OCI-LY1 (cell line): Measurements from ENCODE around the gene MECP2.

Experiments
- H2AFZ ChIP-seq: fragments of 200-600 bp; sonication (generic), shearing (Covaris generic); 2 replicates; pipeline ENCODE4 v1.6.0; 2014; ENCODE audit warnings: antibody characterized with exemption, mild to moderate bottlenecking, low read length
- H3F3A ChIP-seq: fragments of 200-600 bp; sonication (generic), shearing (Covaris generic); 2 replicates; pipeline ENCODE4 v1.6.0; 2014; ENCODE audit warnings: mild to moderate bottlenecking, antibody characterized with exemption, low read length, moderate library complexity; ENCODE audit not compliant: insufficient read depth
- H3K27ac ChIP-seq: fragments of 200-600 bp; sonication (generic); 2 replicates; pipeline ENCODE4 v1.5.1; 2014; ENCODE audit warnings: low read length, mixed run types, mild to moderate bottlenecking, low read depth; ENCODE audit not compliant: poor library complexity, severe bottlenecking
- H3K27me3 ChIP-seq: fragments of 200-600 bp; sonication (generic); 2 replicates; pipeline ENCODE4 v1.6.0; 2014; ENCODE audit warnings: antibody characterized with exemption, mild to moderate bottlenecking, low read length, moderate library complexity; ENCODE audit not compliant: insufficient read depth
- H3K36me3 ChIP-seq: fragments of 200-600 bp; sonication (generic); 2 replicates; pipeline ENCODE4 v1.6.1; 2014; ENCODE audit warnings: mild to moderate bottlenecking, antibody characterized with exemption, low read length, moderate library complexity, mixed read lengths; ENCODE audit not compliant: insufficient read depth
- H3K4me1 ChIP-seq: fragments of 200-600 bp; sonication (generic); 2 replicates; pipeline ENCODE4 v1.5.1; 2014; ENCODE audit warnings: mild to moderate bottlenecking, low read length, moderate library complexity; ENCODE audit not compliant: insufficient read depth, severe bottlenecking
- H3K4me2 ChIP-seq: fragments of 200-600 bp; sonication (generic), shearing (Covaris generic); 2 replicates; pipeline ENCODE4 v1.6.1; 2014; ENCODE audit warnings: low read length
- H3K4me3 ChIP-seq: fragments of 200-600 bp; sonication (generic); 2 replicates; pipeline ENCODE4 v1.5.1; 2014; ENCODE audit warnings: low read length, low read depth, mild to moderate bottlenecking, mixed read lengths; ENCODE audit not compliant: poor library complexity, severe bottlenecking
- H3K79me2 ChIP-seq: fragments of 200-600 bp; shearing (Covaris generic); 2 replicates; pipeline ENCODE4 v1.6.1; 2016; ENCODE audit warnings: mixed run types, low read length, mixed read lengths; ENCODE audit not compliant: insufficient read depth
- H3K9ac ChIP-seq: fragments of 200-600 bp; sonication (generic), shearing (Covaris generic); 2 replicates; pipeline ENCODE4 v1.6.1; 2014; ENCODE audit warnings: mild to moderate bottlenecking, low read length, mixed read lengths
- H3K9me2 ChIP-seq: fragments of 200-600 bp; sonication (generic), shearing (Covaris generic); 2 replicates; pipeline ENCODE4 v1.6.1; 2014; ENCODE audit warnings: low read depth, mild to moderate bottlenecking, low read length, mixed read lengths
- H3K9me3 ChIP-seq: fragments of 200-600 bp; shearing (Covaris generic); 2 replicates; pipeline ENCODE4 v1.6.1; 2014; ENCODE audit warnings: low read length, mixed read lengths
- H4K20me1 ChIP-seq: fragments of 200-600 bp; sonication (generic), shearing (Covaris generic); 2 replicates; pipeline ENCODE4 v1.6.0; 2016; ENCODE audit warnings: mild to moderate bottlenecking, low read length; ENCODE audit not compliant: insufficient read depth
- CTCF ChIP-seq: fragments of 200-600 bp; sonication (generic), shearing (Covaris generic); IDR thresholded peaks from 2 replicates; pipeline ENCODE4 v1.5.1; 2017; ENCODE audit warnings: mild to moderate bottlenecking, antibody characterized with exemption, low read length, moderate library complexity, mixed read lengths
- EZH2 ChIP-seq: fragments of 200-600 bp; sonication (generic), shearing (Covaris generic); IDR thresholded peaks from 2 replicates; pipeline ENCODE4 v1.8.0; 2017; ENCODE audit warnings: borderline replicate concordance, mixed run types, mild to moderate bottlenecking, antibody characterized with exemption, low read length, moderate library complexity, mixed read lengths

The MECP2 gene

DNA sequence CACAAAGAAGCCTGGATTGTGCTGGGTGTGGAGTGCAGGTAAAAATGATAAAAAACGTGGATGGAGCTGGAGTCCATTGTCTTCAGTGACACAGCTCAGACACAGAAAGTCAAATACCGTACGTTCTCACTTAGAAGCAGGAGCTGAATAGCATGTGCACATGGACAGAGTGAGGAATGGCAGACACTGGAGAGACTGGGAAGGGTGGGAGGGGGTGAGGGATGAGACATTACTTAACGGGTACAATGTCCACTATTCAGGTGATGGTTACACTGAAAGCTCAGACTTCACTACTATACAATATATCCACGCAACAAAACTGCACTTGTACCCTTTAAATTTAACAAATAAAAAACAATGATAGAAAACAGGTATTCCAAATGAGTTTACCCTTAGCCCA, 59.8 kb downstream of the MECP2 start:
- H3K4me2 ChIP-seq = no peak overlapping the region
- no peaks in the 10 kb centered on the region for H4K20me1 ChIP-seq
- TF ChIP-seq EZH2 = no peak
- TF ChIP-seq CTCF = no peak

DNA sequence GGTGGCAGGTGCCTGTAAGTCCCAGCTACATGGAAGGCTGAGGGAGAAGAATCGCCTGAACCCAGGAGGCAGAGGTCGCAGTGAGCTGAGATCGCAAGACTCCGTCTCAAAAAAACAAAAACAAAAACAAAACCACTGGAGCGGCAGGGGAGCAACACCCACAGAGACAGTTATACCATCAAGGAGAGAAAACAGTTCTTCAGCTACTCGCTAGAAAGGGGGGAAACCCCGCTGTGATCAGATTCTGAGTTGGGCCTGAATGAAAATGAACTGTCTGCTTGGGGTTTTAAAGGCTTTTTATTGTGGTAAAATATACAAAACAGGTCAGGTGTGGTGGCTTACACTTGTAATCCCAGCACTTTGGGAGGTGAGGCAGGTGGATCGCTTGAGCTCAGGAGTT, 61.0 kb downstream of the MECP2 start:
- no peak overlapping the region for H3K4me2 ChIP-seq
- no peaks in the 10 kb centered on the region for H4K20me1 ChIP-seq
- H3K9me2 ChIP-seq = no peaks in the 10 kb centered on the region

More for the DNA sequence above, 59.8 kb downstream of the MECP2 start:
- Histone ChIP-seq H3K27me3 (no peaks in the 10 kb centered on the region), H3K9me3 (no peaks in the 10 kb centered on the region), H3K27ac (no peak overlapping the region), H3K4me3 (no peak overlapping the region), H3K79me2 (no peaks in the 10 kb centered on the region), H3F3A (no peaks in the 10 kb centered on the region), H2AFZ (no peak overlapping the region), H3K9me2 (no peaks in the 10 kb centered on the region), H3K9ac (no peak overlapping the region), H3K4me1 (peaks cover 26% of the 10 kb centered on the region), H3K36me3 (peaks cover 22% of the 10 kb centered on the region; the same call in 1 of the 2 replicates)

GRCh38 chrX:154033848-154034247, 63.7 kb downstream of the MECP2 start:
- Histone ChIP-seq H3F3A (no peaks in the 10 kb centered on the region), H3K4me2 (no peak overlapping the region), H3K36me3 (peaks cover 37% of the 10 kb centered on the region; the same call in 1 of the 2 replicates), H4K20me1 (no peaks in the 10 kb centered on the region), H3K79me2 (no peaks in the 10 kb centered on the region), H3K4me1 (no peaks in the 10 kb centered on the region), H3K27ac (no peak overlapping the region), H3K9ac (no peak overlapping the region), H3K9me3 (no peaks in the 10 kb centered on the region), H3K27me3 (no peaks in the 10 kb centered on the region), H2AFZ (no peak overlapping the region), H3K9me2 (no peaks in the 10 kb centered on the region), H3K4me3 (no peak overlapping the region)
- no peak for TF ChIP-seq EZH2
- no peak for TF ChIP-seq CTCF

More for the DNA sequence above, 61.0 kb downstream of the MECP2 start:
- H3K36me3 ChIP-seq = peaks cover 35% of the 10 kb centered on the region; the same call in 1 of the 2 replicates
- H3K27ac ChIP-seq = peak overlapping the region; percentile 60
- H3F3A ChIP-seq = no peaks in the 10 kb centered on the region
- H3K4me1 ChIP-seq = peaks cover 13% of the 10 kb centered on the region
- no peaks in the 10 kb centered on the region for H3K27me3 ChIP-seq
- no peak overlapping the region for H3K4me3 ChIP-seq
- H2AFZ ChIP-seq = no peak overlapping the region
- H3K79me2 ChIP-seq = no peaks in the 10 kb centered on the region
- no peaks in the 10 kb centered on the region for H3K9me3 ChIP-seq
- TF ChIP-seq EZH2 = no peak
- no peak for TF ChIP-seq CTCF
- no peak overlapping the region for H3K9ac ChIP-seq
